ENCODE data around the gene KLK4. TPM values are rescaled to one million over a fixed set of nuclear protein-coding genes. Genes with fewer than 3 reads are reported as not detected.
"Not testable (repeated sequence)": the region's sequence is repeated elsewhere in the genome, so short reads cannot be mapped to it uniquely, and the experiment has no call there.

The KLK4 gene
- total RNA-seq, 3 donors from 2014 or later, result 1.1 to 3.4 (median 1.4) TPM

DNA sequence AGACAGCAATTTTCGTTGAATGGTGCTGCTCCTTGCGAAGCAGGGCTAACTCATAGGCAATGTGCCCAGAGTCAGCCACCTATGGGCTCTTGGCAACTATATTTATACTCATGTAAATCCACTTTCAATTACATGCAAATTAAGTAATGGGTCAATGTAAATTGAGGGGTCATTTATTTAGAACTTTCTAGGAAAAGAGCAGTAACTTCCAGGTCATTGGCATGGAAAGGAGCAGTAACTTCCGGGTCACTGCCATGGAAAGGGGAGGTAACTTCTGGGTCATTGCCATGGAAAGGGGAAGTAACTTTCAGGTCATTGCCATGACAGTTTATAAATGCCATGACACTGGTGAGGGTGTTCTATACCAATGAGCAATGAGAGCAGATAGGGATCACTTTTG is 11.6 kb downstream of the KLK4 start:
- no peaks in the 10 kb centered on the region for H3K4me1 ChIP-seq (ENCODE audit: low read depth)
- TF ChIP-seq, protein P1, sequence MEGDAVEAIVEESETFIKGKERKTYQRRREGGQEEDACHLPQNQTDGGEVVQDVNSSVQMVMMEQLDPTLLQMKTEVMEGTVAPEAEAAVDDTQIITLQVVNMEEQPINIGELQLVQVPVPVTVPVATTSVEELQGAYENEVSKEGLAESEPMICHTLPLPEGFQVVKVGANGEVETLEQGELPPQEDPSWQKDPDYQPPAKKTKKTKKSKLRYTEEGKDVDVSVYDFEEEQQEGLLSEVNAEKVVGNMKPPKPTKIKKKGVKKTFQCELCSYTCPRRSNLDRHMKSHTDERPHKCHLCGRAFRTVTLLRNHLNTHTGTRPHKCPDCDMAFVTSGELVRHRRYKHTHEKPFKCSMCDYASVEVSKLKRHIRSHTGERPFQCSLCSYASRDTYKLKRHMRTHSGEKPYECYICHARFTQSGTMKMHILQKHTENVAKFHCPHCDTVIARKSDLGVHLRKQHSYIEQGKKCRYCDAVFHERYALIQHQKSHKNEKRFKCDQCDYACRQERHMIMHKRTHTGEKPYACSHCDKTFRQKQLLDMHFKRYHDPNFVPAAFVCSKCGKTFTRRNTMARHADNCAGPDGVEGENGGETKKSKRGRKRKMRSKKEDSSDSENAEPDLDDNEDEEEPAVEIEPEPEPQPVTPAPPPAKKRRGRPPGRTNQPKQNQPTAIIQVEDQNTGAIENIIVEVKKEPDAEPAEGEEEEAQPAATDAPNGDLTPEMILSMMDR (IDR thresholded peaks at IDR 0.05), result no peak
- H3K36me3 ChIP-seq (ENCODE audit: low read depth), result no peaks in the 10 kb centered on the region
- H3K9me3 ChIP-seq, result no peaks in the 10 kb centered on the region
- H3K4me3 ChIP-seq, result no peak overlapping the region
- DNase-seq, result no peak
- no peak for ATAC-seq
- intact Hi-C loops (cut with DNase I, micrococcal nuclease), result no loop called here

DNA sequence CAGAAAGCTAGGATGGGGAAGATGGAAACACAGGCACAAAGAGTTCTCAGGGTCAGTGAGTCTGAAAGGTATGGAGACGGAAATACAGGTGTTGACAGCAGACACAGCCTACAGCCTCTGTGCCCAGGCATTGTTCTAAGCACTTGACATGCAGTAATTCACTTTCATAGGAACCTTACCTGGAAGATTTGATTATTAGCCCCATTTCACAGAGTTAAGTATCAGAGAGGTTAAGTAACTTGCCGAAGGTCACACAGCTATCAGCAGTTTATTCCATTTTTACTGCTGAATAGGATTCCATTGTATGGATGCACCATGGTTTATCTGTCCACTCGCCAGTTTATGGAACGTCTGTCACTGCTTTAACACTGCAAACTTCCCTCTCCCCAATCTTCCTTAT is 13.2 kb downstream of the KLK4 start:
- Histone ChIP-seq H3K4me3 (no peak overlapping the region), H3K36me3 (ENCODE audit: low read depth) (no peaks in the 10 kb centered on the region), H3K4me1 (ENCODE audit: low read depth) (no peaks in the 10 kb centered on the region), H3K9me3 (no peaks in the 10 kb centered on the region)
- TF ChIP-seq, protein P1 (IDR thresholded peaks at IDR 0.05), result no peak
- DNase-seq (no peak), ATAC-seq (no peak)
- intact Hi-C loops (cut with DNase I, micrococcal nuclease), result no loop called here

GRCh38 chr19:50897612-50898011 is 13.6 kb downstream of the KLK4 start:
- no peaks in the 10 kb centered on the region for H3K36me3 ChIP-seq (ENCODE audit: low read depth)
- ATAC-seq (no peak), DNase-seq (no peak)
- H3K4me3 ChIP-seq, result no peak overlapping the region
- intact Hi-C loops (cut with DNase I, micrococcal nuclease), result no loop called here
- H3K4me1 ChIP-seq (ENCODE audit: low read depth), result no peaks in the 10 kb centered on the region
- no peaks in the 10 kb centered on the region for H3K9me3 ChIP-seq
- TF ChIP-seq, protein P1 (IDR thresholded peaks at IDR 0.05), result no peak

DNA sequence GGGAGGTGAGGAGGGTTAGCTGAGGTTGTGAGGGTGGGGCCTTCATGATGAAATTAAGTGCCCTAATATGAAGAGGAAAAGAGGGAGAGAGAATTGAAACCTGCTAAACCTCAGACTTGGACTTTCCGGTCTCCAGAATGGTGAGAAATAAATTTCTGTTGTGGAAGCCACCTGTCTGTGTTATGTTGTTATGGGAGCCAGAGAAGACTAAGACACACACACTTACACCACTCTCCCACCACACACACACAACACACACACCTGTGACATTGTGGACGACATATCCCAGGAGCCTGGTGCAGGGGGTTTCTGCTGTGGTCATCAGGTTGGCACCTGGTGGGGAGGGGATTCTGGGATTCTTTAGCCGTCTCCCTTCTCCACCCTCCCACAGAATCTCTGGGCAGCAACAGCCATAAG is 14.0 kb downstream of the KLK4 start:
- DNase-seq (no peak), ATAC-seq (no peak)
- no peaks in the 10 kb centered on the region for H3K36me3 ChIP-seq (ENCODE audit: low read depth)
- no peaks in the 10 kb centered on the region for H3K4me1 ChIP-seq (ENCODE audit: low read depth)
- no peaks in the 10 kb centered on the region for H3K9me3 ChIP-seq
- intact Hi-C loops (cut with DNase I, micrococcal nuclease), result no loop called here
- TF ChIP-seq, protein P1 (IDR thresholded peaks at IDR 0.05), result no peak
- H3K4me3 ChIP-seq, result no peak overlapping the region

- Histone ChIP-seq H3K4me3 (no peak overlapping the region), H3K36me3 (ENCODE audit: low read depth) (no peaks in the 10 kb centered on the region), H3K4me1 (ENCODE audit: low read depth) (no peaks in the 10 kb centered on the region), H3K9me3 (no peaks in the 10 kb centered on the region)
- TF ChIP-seq, protein P1 (IDR thresholded peaks at IDR 0.05), result no peak
- intact Hi-C loops (cut with DNase I, micrococcal nuclease), result no loop called here
- no peak for DNase-seq
- peak; percentile 82 for ATAC-seq
Observed at GRCh38 chr19:50896591-50897190, 14.5 kb downstream of the KLK4 start.

DNA sequence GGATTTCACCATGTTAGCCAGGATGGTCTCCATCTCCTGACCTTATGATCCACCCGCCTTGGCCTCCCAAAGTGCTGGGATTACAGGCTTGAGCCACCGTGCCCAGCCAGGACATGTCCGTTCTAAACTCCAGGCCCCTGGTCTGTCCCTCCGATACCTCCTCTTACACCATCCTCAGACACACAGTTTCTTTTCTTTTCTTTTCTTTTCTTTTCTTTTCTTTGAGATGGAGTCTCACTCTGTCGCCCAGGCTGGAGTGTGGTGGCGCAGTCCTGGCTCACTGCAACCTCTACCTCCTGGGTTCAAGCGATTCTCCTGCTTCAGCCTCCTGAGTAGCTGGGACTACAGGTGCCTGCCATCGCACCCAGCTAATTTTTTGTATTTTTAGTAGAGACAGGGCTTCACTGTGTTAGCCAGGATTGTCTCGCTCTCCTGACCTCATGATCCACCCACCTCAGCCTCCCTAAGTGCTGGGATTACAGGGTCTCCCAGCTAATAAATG is 15.1 kb downstream of the KLK4 start:
- ATAC-seq; H3K4me3 ChIP-seq; H3K4me1 ChIP-seq (ENCODE audit: low read depth); DNase-seq; H3K9me3 ChIP-seq; H3K36me3 ChIP-seq (ENCODE audit: low read depth); intact Hi-C loops (cut with DNase I, micrococcal nuclease): not testable (repeated sequence)

Measured in mucosa of descending colon (tissue), 3 donors.